LNCAP (cell line): ENCODE results near the gene GPC6.

ENCODE experiments used
- CTCF ChIP-seq: fragments of 450-650 bp; IDR thresholded peaks from 2 replicates; pipeline ENCODE4 v1.5.1; 2017; ENCODE audit warnings: mild to moderate bottlenecking

The GPC6 gene

DNA sequence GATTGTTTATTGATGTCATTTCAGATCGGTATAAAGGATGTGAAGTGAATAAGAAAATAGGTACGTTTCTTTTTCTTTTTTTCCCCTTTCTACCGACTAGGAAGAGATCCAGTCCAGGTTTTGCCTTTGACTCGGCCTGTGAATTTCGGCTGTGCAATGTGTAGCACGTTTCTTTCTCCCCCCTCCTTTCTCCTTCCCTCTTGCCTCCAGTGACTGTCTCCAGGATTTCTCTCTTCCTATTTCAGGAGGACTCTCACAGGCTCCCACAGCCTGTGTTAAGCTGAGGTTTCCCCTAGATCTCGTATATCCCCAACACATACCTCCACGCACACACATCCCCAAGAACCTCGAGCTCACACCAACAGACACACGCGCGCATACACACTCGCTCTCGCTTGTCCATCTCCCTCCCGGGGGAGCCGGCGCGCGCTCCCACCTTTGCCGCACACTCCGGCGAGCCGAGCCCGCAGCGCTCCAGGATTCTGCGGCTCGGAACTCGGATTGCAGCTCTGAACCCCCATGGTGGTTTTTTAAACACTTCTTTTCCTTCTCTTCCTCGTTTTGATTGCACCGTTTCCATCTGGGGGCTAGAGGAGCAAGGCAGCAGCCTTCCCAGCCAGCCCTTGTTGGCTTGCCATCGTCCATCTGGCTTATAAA, at the start of gene GPC6:
Gene GPC6, plus strand, starts transcription at position 185 of the 657 bp plus-strand sequence.
- no peak for TF ChIP-seq CTCF

GRCh38 chr13:93180356-93180969, 46.1 kb upstream of the GPC6 start:
- TF ChIP-seq CTCF, result no peak

GRCh38 chr13:93182406-93182805, 44.2 kb upstream of the GPC6 start:
- no peak for TF ChIP-seq CTCF

DNA sequence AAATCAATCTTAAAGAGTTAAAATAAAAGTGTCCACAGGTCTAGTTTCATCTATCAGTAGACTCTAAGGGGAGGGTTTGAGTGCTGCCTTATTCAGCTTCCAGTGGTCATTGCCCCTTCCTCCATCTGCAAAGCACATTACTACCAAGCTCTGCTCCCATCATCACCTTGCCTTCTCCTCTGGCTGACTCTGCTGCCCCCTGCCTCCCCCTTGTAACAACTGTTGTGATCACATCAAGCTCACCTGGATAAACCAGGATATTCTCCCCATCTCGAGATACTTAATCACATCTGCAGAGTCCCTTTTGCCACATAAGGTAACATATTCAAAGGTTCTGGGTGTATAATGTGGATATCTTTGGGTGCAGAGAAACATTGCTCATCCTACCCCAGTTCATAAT, 43.3 kb upstream of the GPC6 start:
- TF ChIP-seq CTCF, result no peak

DNA sequence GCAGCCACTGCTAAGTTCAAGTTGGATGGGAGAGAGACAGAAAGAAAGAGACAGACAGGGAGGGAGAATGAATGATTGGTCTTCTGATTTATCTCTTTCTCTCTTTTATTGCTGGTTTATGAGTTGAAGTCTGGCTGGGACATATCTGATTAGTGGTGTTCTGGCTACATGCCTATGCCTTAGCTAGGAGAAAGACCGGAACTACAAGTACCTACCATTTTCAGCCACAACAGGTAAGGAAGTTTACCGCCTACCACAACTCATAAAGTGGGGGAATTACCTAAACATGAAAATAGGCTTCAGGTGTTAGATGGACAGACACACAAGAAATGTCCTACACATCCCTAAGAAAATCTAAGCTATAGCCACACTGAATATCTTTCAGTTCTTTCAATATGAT, 36.6 kb upstream of the GPC6 start:
- TF ChIP-seq CTCF, result no peak

- no peak for TF ChIP-seq CTCF
These were observed 32.9 kb upstream of the GPC6 start for GRCh38 chr13:93193682-93194081.

DNA sequence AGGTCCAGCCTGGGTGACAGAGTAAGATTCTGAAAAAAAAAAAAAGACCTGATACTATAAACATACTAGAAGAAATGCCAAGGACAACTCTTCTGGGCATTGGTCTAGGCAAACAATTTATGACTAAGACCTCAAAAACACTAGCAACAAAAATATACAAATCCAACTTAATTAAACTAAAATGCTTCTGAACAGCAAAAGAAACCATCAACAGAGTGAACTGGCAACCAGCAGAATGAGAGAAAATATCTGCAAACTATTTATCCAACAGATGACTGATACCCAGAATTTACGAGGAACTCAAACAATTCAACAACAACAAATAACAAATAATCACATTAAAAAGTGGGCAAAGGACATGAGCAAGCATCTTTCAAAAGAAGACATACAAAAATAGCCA, 26.8 kb upstream of the GPC6 start:
- TF ChIP-seq CTCF, result no peak
